LNCAP (cell line): ENCODE results near the gene SOCS3.

Source experiments
- CTCF ChIP-seq: fragments of 450-650 bp; IDR thresholded peaks from 2 replicates; pipeline ENCODE4 v1.5.1; 2017; ENCODE audit warnings: mild to moderate bottlenecking

SOCS3 gene

GRCh38 chr17:78359997-78360370, at the start of gene SOCS3:
Gene SOCS3, minus strand, starts transcription at chr17:78360077. Its CDS starts 982 bp downstream, at chr17:78359095.
- TF ChIP-seq CTCF: no peak

GRCh38 chr17:78409191-78409928, 49.5 kb upstream of the SOCS3 start:
- no peak for TF ChIP-seq CTCF

- no peak for TF ChIP-seq CTCF
Measured at GRCh38 chr17:78408476-78409050, 48.7 kb upstream of the SOCS3 start.

- no peak for TF ChIP-seq CTCF
Measured at GRCh38 chr17:78407387-78408000, 47.6 kb upstream of the SOCS3 start.

GRCh38 chr17:78406920-78407319, 47.0 kb upstream of the SOCS3 start:
- no peak for TF ChIP-seq CTCF

- TF ChIP-seq CTCF: no peak
Measured at GRCh38 chr17:78406396-78406795, 46.5 kb upstream of the SOCS3 start.

- no peak for TF ChIP-seq CTCF
Measured at GRCh38 chr17:78403822-78404221, 43.9 kb upstream of the SOCS3 start.
